ENCODE results near the gene GGA1.

The GGA1 gene

DNA sequence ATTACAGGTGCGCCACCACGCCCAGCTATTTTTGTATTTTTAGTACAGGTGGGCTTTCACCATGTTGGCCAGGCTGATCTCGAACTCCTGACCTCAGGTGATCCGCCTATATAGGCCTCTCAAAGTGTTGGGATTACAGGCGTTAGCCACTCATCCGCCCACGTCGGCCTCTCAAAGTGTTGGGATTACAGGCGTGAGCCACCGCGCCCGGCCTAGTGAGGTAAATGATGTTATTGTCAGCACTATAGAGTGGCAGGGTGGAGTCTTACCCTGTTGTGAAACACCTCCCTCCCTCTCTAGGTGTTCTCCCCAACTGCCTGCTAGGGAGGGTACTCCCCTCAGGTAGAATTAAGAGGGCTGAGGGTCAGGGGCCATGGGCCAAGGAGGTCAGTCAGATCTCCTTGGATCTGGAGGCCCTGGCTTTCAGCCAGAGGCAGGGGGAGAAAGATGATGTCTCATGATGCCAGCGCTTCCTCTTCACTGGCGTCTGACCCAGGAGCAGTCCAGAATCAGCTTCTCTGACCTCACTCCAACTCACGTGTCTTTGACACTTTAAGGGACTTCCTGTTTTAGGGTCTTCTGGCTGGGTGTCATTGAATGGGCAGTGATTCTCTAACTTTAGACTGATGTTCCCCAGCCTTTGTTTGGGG, 2.0 kb downstream of the GGA1 start:
- TF ChIP-seq POLR2AphosphoS5 (IDR thresholded peaks at IDR 0.05; ENCODE audit: borderline replicate concordance, low read depth, low read length) = no peak
- TF ChIP-seq FOXP2 (optimal IDR thresholded peaks at IDR 0.05; ENCODE audit: control extremely low read depth, extremely low read length, insufficient read depth) = no peak
- TF ChIP-seq EZH2 (IDR thresholded peaks at IDR 0.05) = no peak
- H3K36me3 ChIP-seq (ENCODE audit: insufficient read depth, low read length) = no peaks in the 10 kb centered on the region; the same call in 1 of the 2 replicates
- no peak overlapping the region for H3K9ac ChIP-seq (ENCODE audit: insufficient read length)
- no peak overlapping the region for H3K27ac ChIP-seq
- H3K4me3 ChIP-seq = no peak overlapping the region
- no peaks in the 10 kb centered on the region for H3K9me3 ChIP-seq (ENCODE audit: low read depth, low read length)
- no peak for DNase-seq (ENCODE audit: low read depth, low spot score)

DNA sequence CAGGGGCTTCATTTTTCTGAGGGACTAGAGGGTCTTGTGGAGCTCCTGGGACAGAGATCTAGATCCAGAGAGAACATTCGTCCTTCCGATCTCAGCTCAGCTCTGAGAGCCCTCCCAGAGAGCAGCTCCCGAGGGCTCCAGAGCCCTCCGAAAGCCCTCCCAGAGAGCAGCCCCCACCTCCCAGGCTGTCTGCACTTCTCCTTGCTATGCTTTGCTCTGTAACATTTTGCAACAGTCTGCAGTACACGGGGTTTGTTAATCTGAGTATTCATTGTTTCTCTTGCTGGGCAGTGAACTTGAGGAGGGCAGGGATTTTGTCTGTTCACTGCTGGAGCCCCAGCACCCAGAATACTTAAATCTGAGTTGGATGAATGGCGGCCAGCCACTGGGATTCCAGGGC, 2.6 kb downstream of the GGA1 start:
- Histone ChIP-seq H3K27ac (no peak overlapping the region), H3K9me3 (ENCODE audit: low read depth, low read length) (no peaks in the 10 kb centered on the region), H3K9ac (ENCODE audit: insufficient read length) (no peak overlapping the region), H3K4me3 (no peak overlapping the region), H3K36me3 (ENCODE audit: insufficient read depth, low read length) (no peaks in the 10 kb centered on the region; the same call in 1 of the 2 replicates)
- DNase-seq (ENCODE audit: low read depth, low spot score) = no peak
- TF ChIP-seq EZH2 (IDR thresholded peaks at IDR 0.05) = no peak
- TF ChIP-seq POLR2AphosphoS5 (IDR thresholded peaks at IDR 0.05; ENCODE audit: borderline replicate concordance, low read depth, low read length) = no peak
- no peak for TF ChIP-seq FOXP2 (optimal IDR thresholded peaks at IDR 0.05; ENCODE audit: control extremely low read depth, extremely low read length, insufficient read depth)

DNA sequence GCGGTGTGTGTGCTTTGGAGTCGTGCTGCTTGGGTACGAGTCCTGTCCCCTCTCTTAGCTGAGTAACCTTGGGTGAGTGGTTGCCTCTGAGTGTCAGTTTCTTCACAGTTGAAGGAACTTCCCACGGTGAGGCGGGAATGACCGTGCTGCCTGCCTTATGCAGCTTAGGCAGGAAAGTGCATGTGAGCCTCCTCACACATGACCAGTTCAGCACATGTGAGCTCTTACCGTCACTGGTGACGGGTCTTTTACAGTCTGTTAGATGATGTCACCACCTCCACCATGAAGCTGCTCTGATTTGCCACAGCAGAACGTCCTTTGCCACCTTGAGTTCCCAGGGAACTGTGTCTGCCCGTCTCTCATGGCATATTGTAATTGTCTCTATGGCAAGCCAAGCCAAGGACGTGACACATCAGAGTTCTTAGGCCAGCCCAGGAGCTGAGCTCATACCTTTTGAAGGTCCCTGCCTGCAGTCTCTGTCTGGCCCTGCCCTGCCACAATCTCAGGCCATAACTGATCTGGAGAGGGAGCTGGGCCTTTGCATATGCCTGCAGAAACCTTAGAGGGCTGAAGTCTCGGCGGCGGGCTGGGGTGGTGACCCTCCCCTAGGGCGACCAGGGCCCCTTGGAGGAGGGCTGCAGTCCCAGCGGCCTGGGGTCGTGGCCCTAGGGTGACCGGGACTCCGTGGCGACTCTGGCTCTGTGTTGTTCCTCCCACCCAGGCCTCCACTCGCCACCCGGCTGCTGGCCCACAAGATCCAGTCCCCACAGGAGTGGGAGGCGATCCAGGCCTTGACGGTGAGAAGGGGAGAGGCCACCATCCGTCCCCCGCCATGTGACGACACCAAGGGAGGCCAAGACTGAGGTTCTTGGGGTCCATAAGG, 7.8 kb downstream of the GGA1 start:
- H3K27ac ChIP-seq = no peak overlapping the region
- TF ChIP-seq POLR2AphosphoS5 (IDR thresholded peaks at IDR 0.05; ENCODE audit: borderline replicate concordance, low read depth, low read length) (no peak), EZH2 (IDR thresholded peaks at IDR 0.05) (no peak), FOXP2 (optimal IDR thresholded peaks at IDR 0.05; ENCODE audit: control extremely low read depth, extremely low read length, insufficient read depth) (no peak)
- no peak overlapping the region for H3K9ac ChIP-seq (ENCODE audit: insufficient read length)
- H3K36me3 ChIP-seq (ENCODE audit: insufficient read depth, low read length) = peaks cover 12% of the 10 kb centered on the region; the same call in 1 of the 2 replicates
- DNase-seq (ENCODE audit: low read depth, low spot score) = no peak
- H3K4me3 ChIP-seq = no peak overlapping the region
- H3K9me3 ChIP-seq (ENCODE audit: low read depth, low read length) = no peaks in the 10 kb centered on the region

DNA sequence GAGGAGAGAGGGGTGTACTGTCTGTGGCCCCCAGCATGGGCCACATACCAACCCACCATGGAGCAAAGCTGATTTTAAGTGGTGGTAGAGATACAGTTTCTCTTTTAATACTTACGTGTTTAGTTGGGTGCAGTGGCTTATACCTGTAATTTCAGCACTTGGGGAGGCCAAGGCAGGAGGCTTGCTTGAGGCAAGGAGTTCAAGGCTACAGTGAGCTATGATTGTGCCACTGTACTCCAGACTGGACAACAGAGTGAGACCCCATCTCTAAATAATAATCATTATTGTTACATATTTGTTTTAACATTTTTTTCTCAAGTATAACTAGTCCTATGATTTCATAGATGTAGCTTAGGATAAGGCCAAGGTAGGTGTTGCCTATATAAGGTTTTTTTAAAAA, 8.8 kb downstream of the GGA1 start:
- Histone ChIP-seq H3K27ac (no peak overlapping the region), H3K9ac (ENCODE audit: insufficient read length) (no peak overlapping the region), H3K9me3 (ENCODE audit: low read depth, low read length) (no peaks in the 10 kb centered on the region), H3K36me3 (ENCODE audit: insufficient read depth, low read length) (peaks cover 12% of the 10 kb centered on the region; the same call in 1 of the 2 replicates), H3K4me3 (no peak overlapping the region)
- DNase-seq (ENCODE audit: low read depth, low spot score) = no peak
- TF ChIP-seq POLR2AphosphoS5 (IDR thresholded peaks at IDR 0.05; ENCODE audit: borderline replicate concordance, low read depth, low read length) = no peak
- no peak for TF ChIP-seq FOXP2 (optimal IDR thresholded peaks at IDR 0.05; ENCODE audit: control extremely low read depth, extremely low read length, insufficient read depth)
- TF ChIP-seq EZH2 (IDR thresholded peaks at IDR 0.05) = no peak

DNA sequence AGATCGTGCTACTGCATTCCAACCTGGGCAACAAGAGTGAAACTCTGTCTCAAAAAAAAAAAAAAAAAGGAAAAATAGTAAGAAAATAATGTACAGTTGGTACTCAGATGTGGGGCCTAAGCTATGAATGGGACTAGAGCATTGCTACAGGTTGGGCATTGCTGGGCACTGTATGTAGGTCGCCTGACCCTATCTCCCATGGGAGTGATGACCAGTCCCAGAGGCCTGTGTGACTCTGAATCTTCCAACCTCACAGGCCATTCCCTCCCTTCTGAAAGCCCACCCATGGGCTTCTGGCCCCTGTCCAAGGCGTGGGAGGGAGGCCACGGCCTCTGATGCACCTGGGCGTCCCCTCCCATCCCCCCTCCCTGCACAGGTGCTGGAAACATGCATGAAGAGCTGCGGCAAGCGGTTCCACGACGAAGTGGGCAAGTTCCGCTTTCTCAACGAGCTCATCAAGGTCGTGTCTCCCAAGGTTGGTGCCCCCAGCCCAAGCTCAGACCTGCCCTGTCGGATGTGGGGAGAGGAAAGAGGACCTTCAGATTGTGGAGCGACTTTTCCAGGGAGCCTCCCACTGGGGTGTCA, 9.5 kb downstream of the GGA1 start:
- Histone ChIP-seq H3K9ac (ENCODE audit: insufficient read length) (no peak overlapping the region), H3K36me3 (ENCODE audit: insufficient read depth, low read length) (peaks cover 12% of the 10 kb centered on the region; the same call in 1 of the 2 replicates), H3K9me3 (ENCODE audit: low read depth, low read length) (no peaks in the 10 kb centered on the region), H3K27ac (no peak overlapping the region), H3K4me3 (no peak overlapping the region)
- TF ChIP-seq POLR2AphosphoS5 (IDR thresholded peaks at IDR 0.05; ENCODE audit: borderline replicate concordance, low read depth, low read length) (no peak), EZH2 (IDR thresholded peaks at IDR 0.05) (no peak), FOXP2 (optimal IDR thresholded peaks at IDR 0.05; ENCODE audit: control extremely low read depth, extremely low read length, insufficient read depth) (no peak)
- DNase-seq (ENCODE audit: low read depth, low spot score) = no peak

DNA sequence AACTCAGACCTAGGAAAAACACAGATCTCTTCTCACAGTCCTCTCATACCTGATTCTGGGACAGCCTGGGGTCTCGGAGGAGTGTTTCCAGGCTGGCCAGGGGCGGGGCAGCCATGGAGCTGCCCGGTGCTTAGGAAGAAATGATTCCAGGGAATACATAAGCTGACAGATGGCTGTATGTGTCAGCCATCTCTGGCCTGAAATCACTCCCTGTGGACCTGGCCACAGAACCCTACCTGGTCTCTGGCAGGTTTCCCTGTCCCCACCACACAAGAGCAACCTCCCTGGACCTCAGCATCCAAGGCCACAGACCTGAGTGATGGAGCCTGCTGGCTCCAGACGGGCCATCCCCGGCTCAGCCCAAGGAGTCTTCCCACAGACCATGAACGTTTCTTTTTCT, 10.0 kb downstream of the GGA1 start:
- H3K27ac ChIP-seq = no peak overlapping the region
- no peak overlapping the region for H3K4me3 ChIP-seq
- no peaks in the 10 kb centered on the region for H3K9me3 ChIP-seq (ENCODE audit: low read depth, low read length)
- peaks cover 12% of the 10 kb centered on the region; the same call in 1 of the 2 replicates for H3K36me3 ChIP-seq (ENCODE audit: insufficient read depth, low read length)
- DNase-seq (ENCODE audit: low read depth, low spot score) = no peak
- TF ChIP-seq POLR2AphosphoS5 (IDR thresholded peaks at IDR 0.05; ENCODE audit: borderline replicate concordance, low read depth, low read length) (no peak), FOXP2 (optimal IDR thresholded peaks at IDR 0.05; ENCODE audit: control extremely low read depth, extremely low read length, insufficient read depth) (no peak), EZH2 (IDR thresholded peaks at IDR 0.05) (no peak)
- no peak overlapping the region for H3K9ac ChIP-seq (ENCODE audit: insufficient read length)

DNA sequence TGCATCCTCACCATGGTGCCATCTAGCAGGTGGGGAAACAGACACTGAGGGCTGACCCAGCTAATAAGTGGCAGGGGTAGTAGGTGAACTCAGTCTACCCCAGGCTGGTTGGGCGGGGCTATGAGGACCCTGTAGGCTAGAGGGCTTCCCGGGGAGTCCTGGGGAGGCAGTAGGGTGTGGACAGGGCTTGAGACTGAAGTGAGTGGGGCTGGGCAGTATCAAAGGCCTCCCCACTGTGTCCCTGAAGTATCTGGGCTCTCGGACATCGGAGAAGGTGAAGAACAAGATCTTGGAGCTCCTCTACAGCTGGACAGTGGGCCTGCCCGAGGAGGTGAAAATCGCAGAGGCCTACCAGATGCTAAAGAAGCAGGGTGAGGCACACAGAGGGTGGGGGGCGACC, 11.4 kb downstream of the GGA1 start:
- Histone ChIP-seq H3K36me3 (ENCODE audit: insufficient read depth, low read length) (peaks cover 12% of the 10 kb centered on the region; the same call in 1 of the 2 replicates), H3K27ac (no peak overlapping the region), H3K9ac (ENCODE audit: insufficient read length) (no peak overlapping the region), H3K9me3 (ENCODE audit: low read depth, low read length) (no peaks in the 10 kb centered on the region), H3K4me3 (no peak overlapping the region)
- no peak for DNase-seq (ENCODE audit: low read depth, low spot score)
- TF ChIP-seq EZH2 (IDR thresholded peaks at IDR 0.05) (no peak), POLR2AphosphoS5 (IDR thresholded peaks at IDR 0.05; ENCODE audit: borderline replicate concordance, low read depth, low read length) (no peak), FOXP2 (optimal IDR thresholded peaks at IDR 0.05; ENCODE audit: control extremely low read depth, extremely low read length, insufficient read depth) (no peak)

DNA sequence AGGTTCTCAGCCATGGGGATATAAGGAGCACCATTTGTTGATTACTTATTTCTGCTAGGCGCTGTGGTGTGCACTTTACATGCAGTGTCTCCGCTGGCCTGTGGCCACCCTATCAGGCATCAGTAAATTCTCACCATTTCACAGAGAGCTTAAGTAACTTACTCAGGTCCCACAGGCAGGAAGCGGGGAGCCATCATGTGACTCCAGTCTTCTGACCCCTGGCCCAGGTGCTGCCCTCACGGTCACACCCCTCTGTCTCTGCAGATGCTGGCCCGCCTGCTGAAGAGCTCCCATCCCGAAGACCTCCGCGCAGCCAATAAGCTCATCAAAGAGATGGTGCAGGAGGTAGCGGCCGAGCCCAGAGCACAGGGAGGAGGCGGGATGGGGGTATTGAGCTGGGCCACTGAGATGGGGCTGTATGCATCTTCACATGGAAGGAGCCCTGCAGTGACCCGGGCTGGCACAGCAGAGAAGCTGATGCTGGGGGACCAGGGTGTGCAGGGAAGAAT, 12.8 kb downstream of the GGA1 start:
- DNase-seq (ENCODE audit: low read depth, low spot score) = no peak
- Histone ChIP-seq H3K4me3 (no peak overlapping the region), H3K27ac (no peak overlapping the region), H3K9me3 (ENCODE audit: low read depth, low read length) (no peaks in the 10 kb centered on the region), H3K9ac (ENCODE audit: insufficient read length) (no peak overlapping the region), H3K36me3 (ENCODE audit: insufficient read depth, low read length) (peaks cover 12% of the 10 kb centered on the region; the same call in 1 of the 2 replicates)
- no peak for TF ChIP-seq POLR2AphosphoS5 (IDR thresholded peaks at IDR 0.05; ENCODE audit: borderline replicate concordance, low read depth, low read length)
- no peak for TF ChIP-seq EZH2 (IDR thresholded peaks at IDR 0.05)
- no peak for TF ChIP-seq FOXP2 (optimal IDR thresholded peaks at IDR 0.05; ENCODE audit: control extremely low read depth, extremely low read length, insufficient read depth)
